Measurements from ENCODE around the gene MAPRE2. TPM values are rescaled to one million over a fixed set of nuclear protein-coding genes. Genes with fewer than 3 reads are reported as not detected.

The MAPRE2 gene
- polyA plus RNA-seq, 1 donor, result 29.0 TPM

DNA sequence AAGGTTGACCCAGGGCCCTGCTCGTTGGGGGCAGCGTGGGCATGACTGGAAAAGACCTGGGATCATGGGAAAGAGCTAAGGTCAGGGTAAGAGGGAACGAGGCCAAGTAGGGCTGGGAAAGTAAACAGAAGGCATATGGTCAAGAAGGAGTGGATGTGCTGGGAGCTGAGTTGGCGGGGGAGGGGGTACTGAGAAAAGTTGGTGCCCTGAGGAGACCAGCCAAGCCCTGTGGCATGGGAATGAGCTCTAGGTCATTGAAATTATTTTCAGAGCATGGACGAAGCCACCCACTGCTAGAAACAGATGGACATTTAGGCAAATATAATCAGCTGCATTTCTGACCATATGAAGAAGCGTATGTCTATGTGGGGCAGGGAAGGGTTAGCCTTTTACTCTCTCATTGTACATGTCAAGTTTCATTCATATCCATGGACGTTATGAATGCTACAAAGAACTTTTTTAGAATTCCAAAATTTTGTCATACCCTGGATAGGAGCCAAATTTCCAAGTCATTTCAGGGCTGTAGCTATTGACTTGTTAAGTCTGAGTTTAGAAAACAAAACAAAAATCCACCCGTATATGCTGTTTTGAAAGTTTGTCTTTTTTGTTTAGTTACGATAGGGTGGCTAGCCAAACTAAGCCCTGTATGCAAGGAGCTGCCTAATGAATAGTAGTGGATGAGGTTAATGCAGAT, 19.1 kb downstream of the MAPRE2 start:
- Histone ChIP-seq H3K4me3 (ENCODE audit: low read length) (no peak overlapping the region), H3K27ac (ENCODE audit: low read length) (no peak overlapping the region), H3K4me1 (ENCODE audit: control insufficient read depth, insufficient read depth, low read length) (no peaks in the 10 kb centered on the region), H3K9me3 (ENCODE audit: control insufficient read depth, low read depth, low read length) (no peaks in the 10 kb centered on the region), H3K27me3 (ENCODE audit: control insufficient read depth, insufficient read depth, low read length) (no peaks in the 10 kb centered on the region), H3K36me3 (ENCODE audit: control insufficient read depth, insufficient read depth, low read length) (no peaks in the 10 kb centered on the region)
- no peak for DNase-seq
- WGBS (ENCODE audit: insufficient coverage, low lambda C conversion rate), result 66% methylated on average over 5 of the region's 9 CpGs

DNA sequence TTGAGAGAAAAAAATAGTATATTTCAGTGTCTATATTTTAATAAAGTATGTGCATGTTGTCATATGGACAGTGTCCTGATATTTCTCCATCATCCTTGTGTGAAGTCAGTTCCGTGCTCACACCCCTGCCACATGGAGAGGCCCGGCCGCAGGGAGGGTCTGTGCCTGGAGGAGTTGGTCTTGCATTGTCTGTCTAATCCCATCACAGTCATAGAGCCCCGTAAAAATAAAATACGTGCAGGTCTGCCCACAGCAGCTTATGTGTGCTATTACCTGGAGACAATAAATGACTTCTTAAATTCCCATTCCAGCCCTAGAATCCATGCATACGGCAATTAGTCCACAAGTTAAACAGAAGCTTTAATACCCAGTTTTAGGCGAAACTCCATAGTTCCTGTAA, 20.1 kb downstream of the MAPRE2 start:
- Histone ChIP-seq H3K4me3 (ENCODE audit: low read length) (no peak overlapping the region), H3K9me3 (ENCODE audit: control insufficient read depth, low read depth, low read length) (no peaks in the 10 kb centered on the region), H3K36me3 (ENCODE audit: control insufficient read depth, insufficient read depth, low read length) (no peaks in the 10 kb centered on the region), H3K4me1 (ENCODE audit: control insufficient read depth, insufficient read depth, low read length) (no peaks in the 10 kb centered on the region), H3K27ac (ENCODE audit: low read length) (no peak overlapping the region), H3K27me3 (ENCODE audit: control insufficient read depth, insufficient read depth, low read length) (no peaks in the 10 kb centered on the region)
- DNase-seq, result no peak
- no CpG with 5 or more reads among the region's 7 CpGs for WGBS (ENCODE audit: insufficient coverage, low lambda C conversion rate)

DNA sequence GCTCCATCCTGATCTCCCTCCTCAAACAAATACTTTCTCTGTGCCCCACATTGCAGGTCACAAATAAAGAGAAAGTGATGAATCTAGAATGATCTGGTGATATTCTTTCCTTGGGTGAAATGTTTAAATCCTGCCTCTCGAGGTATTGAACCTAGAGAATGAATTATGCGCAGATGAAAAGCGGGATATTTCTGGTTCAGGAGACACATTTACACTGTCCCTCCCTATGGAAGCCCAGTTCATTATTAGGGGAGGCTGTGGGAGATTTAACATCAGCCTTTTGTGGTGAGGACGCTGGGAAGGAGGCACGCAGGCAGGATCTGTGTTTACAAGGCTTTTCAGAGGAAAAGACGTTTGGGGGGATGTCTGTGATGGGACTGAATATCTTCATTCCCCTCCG, 20.6 kb downstream of the MAPRE2 start:
- no peak for DNase-seq
- H3K27ac ChIP-seq (ENCODE audit: low read length), result no peak overlapping the region
- H3K9me3 ChIP-seq (ENCODE audit: control insufficient read depth, low read depth, low read length), result no peaks in the 10 kb centered on the region
- no peaks in the 10 kb centered on the region for H3K4me1 ChIP-seq (ENCODE audit: control insufficient read depth, insufficient read depth, low read length)
- no peak overlapping the region for H3K4me3 ChIP-seq (ENCODE audit: low read length)
- WGBS (ENCODE audit: insufficient coverage, low lambda C conversion rate), result 100% methylated on average over 1 of the region's 7 CpGs
- no peaks in the 10 kb centered on the region for H3K36me3 ChIP-seq (ENCODE audit: control insufficient read depth, insufficient read depth, low read length)
- no peaks in the 10 kb centered on the region for H3K27me3 ChIP-seq (ENCODE audit: control insufficient read depth, insufficient read depth, low read length)

DNA sequence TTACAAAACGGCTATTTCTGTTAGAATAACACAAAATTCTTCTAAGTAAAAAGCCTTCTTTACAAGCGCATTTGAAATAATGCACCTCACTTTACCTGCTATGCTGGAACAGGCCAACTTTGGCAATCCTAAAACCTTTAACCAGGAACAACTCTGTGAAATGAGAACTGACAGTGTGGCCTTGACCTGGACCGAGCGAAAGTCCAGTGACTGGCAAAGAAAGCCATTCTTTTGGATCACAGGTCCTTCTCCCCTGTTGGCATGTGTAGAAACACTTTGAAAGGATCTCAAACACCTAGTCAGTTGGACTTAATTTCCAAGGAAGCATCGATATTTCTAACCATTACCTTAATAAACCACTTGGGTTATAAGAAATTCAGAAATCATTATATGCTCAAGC, 21.2 kb downstream of the MAPRE2 start:
- WGBS (ENCODE audit: insufficient coverage, low lambda C conversion rate), result no CpG with 5 or more reads among the region's 5 CpGs
- Histone ChIP-seq H3K4me3 (ENCODE audit: low read length) (no peak overlapping the region), H3K36me3 (ENCODE audit: control insufficient read depth, insufficient read depth, low read length) (no peaks in the 10 kb centered on the region), H3K27me3 (ENCODE audit: control insufficient read depth, insufficient read depth, low read length) (no peaks in the 10 kb centered on the region), H3K9me3 (ENCODE audit: control insufficient read depth, low read depth, low read length) (no peaks in the 10 kb centered on the region), H3K27ac (ENCODE audit: low read length) (no peak overlapping the region), H3K4me1 (ENCODE audit: control insufficient read depth, insufficient read depth, low read length) (no peaks in the 10 kb centered on the region)
- no peak for DNase-seq

- Histone ChIP-seq H3K4me1 (ENCODE audit: control insufficient read depth, insufficient read depth, low read length) (no peaks in the 10 kb centered on the region), H3K4me3 (ENCODE audit: low read length) (no peak overlapping the region), H3K36me3 (ENCODE audit: control insufficient read depth, insufficient read depth, low read length) (no peaks in the 10 kb centered on the region), H3K27me3 (ENCODE audit: control insufficient read depth, insufficient read depth, low read length) (no peaks in the 10 kb centered on the region), H3K27ac (ENCODE audit: low read length) (no peak overlapping the region), H3K9me3 (ENCODE audit: control insufficient read depth, low read depth, low read length) (no peaks in the 10 kb centered on the region)
- DNase-seq, result no peak
- 100% methylated on average over 1 of the region's 4 CpGs for WGBS (ENCODE audit: insufficient coverage, low lambda C conversion rate)
Measured at GRCh38 chr18:35063875-35064690, 22.9 kb downstream of the MAPRE2 start.

- WGBS (ENCODE audit: insufficient coverage, low lambda C conversion rate), result 40% methylated on average over 1 of the region's 4 CpGs
Measured at GRCh38 chr18:35067454-35067853, 26.2 kb downstream of the MAPRE2 start.

DNA sequence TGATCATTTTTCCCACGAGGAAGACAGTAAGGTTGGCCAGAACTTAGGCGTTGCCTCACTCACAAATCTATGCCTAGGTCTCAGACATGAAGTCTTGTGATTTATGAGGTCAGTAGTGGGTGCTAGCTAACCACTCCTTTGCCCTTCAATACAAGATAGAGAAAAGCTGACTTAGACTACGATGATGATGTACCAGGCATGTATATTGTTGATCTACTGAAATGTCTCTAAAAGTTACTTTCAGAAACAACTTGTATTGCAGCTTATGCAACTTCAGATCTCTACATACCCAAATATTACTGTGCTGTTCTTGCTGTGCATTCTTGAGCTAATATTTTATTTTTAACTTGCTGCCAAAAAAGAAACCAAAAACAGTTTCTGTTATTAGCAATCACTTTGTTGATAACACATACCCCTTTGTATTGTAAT, 30.6 kb downstream of the MAPRE2 start:
- Histone ChIP-seq H3K9me3 (ENCODE audit: control insufficient read depth, low read depth, low read length) (no peaks in the 10 kb centered on the region), H3K4me1 (ENCODE audit: control insufficient read depth, insufficient read depth, low read length) (no peaks in the 10 kb centered on the region), H3K36me3 (ENCODE audit: control insufficient read depth, insufficient read depth, low read length) (peaks cover 5% of the 10 kb centered on the region), H3K4me3 (ENCODE audit: low read length) (no peak overlapping the region), H3K27ac (ENCODE audit: low read length) (no peak overlapping the region), H3K27me3 (ENCODE audit: control insufficient read depth, insufficient read depth, low read length) (no peaks in the 10 kb centered on the region)
- WGBS (ENCODE audit: insufficient coverage, low lambda C conversion rate), result no CpG with 5 or more reads among the region's 3 CpGs
- DNase-seq, result no peak

More at GRCh38 chr18:35067454-35067853, 26.2 kb downstream of the MAPRE2 start:
- Histone ChIP-seq H3K27me3 (ENCODE audit: control insufficient read depth, insufficient read depth, low read length) (no peaks in the 10 kb centered on the region), H3K9me3 (ENCODE audit: control insufficient read depth, low read depth, low read length) (no peaks in the 10 kb centered on the region), H3K36me3 (ENCODE audit: control insufficient read depth, insufficient read depth, low read length) (peaks cover 5% of the 10 kb centered on the region), H3K4me1 (ENCODE audit: control insufficient read depth, insufficient read depth, low read length) (no peaks in the 10 kb centered on the region), H3K27ac (ENCODE audit: low read length) (no peak overlapping the region), H3K4me3 (ENCODE audit: low read length) (no peak overlapping the region)
- no peak for DNase-seq

- H3K27ac ChIP-seq (ENCODE audit: low read length), result no peak overlapping the region
- no peak for DNase-seq
- H3K4me1 ChIP-seq (ENCODE audit: control insufficient read depth, insufficient read depth, low read length), result no peaks in the 10 kb centered on the region
- H3K36me3 ChIP-seq (ENCODE audit: control insufficient read depth, insufficient read depth, low read length), result peaks cover 5% of the 10 kb centered on the region
- no peak overlapping the region for H3K4me3 ChIP-seq (ENCODE audit: low read length)
- no peaks in the 10 kb centered on the region for H3K27me3 ChIP-seq (ENCODE audit: control insufficient read depth, insufficient read depth, low read length)
- H3K9me3 ChIP-seq (ENCODE audit: control insufficient read depth, low read depth, low read length), result no peaks in the 10 kb centered on the region
- WGBS (ENCODE audit: insufficient coverage, low lambda C conversion rate), result 100% methylated on average over 1 of the region's 2 CpGs
Measured at GRCh38 chr18:35072616-35073015, 31.4 kb downstream of the MAPRE2 start.

DNA sequence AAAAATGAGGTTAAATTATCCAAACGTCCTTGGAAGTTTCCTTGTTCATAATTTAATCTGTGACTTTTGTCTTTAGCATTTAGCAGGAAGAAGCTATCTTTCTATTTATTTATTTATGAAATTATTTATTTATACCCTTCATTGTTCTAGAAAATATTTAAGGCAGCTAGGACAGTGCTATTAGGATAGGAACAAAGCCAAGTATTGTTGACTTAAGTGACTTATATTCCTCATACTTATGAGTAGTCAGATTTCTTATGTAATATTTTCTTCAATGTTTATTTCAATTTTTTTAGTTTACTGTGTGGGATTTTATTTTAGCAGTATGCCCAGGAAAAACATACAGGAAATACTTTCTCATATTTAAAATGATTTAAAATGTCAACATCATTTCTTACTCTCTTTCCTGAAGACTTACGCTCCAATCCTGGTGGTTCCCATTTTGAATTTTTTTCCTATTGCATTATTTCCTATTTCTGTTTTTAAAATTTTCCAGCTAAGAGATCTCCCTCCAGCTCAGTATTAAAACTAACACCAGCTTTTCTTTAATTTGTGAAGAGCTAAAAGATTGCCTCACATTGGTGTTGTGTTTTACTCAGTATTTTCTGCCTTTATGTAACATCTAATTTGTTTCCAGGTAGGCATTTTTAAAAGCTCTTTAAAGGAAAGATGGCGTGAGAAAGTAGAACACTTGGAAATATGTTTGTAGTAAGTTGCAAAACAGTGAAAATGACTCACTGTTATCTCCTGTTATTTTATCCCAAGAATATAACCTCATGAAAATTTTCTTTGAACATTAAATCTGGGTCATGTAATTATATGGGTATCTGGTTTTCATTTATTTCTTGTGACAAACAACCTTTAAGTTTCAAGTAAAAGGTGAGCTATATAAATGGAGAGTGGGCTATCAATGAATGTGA, 32.2 kb downstream of the MAPRE2 start:
- WGBS (ENCODE audit: insufficient coverage, low lambda C conversion rate), result 85% methylated on average over 3 of the region's 3 CpGs
- Histone ChIP-seq H3K27me3 (ENCODE audit: control insufficient read depth, insufficient read depth, low read length) (no peaks in the 10 kb centered on the region), H3K9me3 (ENCODE audit: control insufficient read depth, low read depth, low read length) (no peaks in the 10 kb centered on the region), H3K27ac (ENCODE audit: low read length) (no peak overlapping the region), H3K36me3 (ENCODE audit: control insufficient read depth, insufficient read depth, low read length) (peaks cover 5% of the 10 kb centered on the region), H3K4me3 (ENCODE audit: low read length) (no peak overlapping the region), H3K4me1 (ENCODE audit: control insufficient read depth, insufficient read depth, low read length) (no peaks in the 10 kb centered on the region)
- DNase-seq, result no peak

DNA sequence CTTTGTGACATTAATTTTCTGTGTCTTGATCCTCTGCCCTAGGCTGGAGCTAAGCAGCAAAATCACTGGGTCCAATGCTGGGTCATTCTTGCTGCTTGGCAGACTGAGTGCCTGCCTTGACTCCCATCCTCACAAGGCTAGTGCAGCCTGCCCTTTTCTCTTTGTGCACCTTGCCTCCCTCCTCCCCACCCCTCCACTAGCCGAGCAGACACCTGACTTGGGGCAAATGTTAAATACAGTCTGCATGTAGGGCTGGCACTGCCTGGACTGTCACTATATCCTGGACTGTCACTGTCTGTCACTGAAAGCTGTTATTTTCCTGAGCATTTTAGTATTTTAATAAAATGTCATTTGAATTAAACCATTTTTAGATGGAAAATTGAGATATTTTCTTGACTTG, 33.4 kb downstream of the MAPRE2 start:
- Histone ChIP-seq H3K27me3 (ENCODE audit: control insufficient read depth, insufficient read depth, low read length) (no peaks in the 10 kb centered on the region), H3K27ac (ENCODE audit: low read length) (no peak overlapping the region), H3K36me3 (ENCODE audit: control insufficient read depth, insufficient read depth, low read length) (peaks cover 5% of the 10 kb centered on the region), H3K4me3 (ENCODE audit: low read length) (no peak overlapping the region), H3K4me1 (ENCODE audit: control insufficient read depth, insufficient read depth, low read length) (no peaks in the 10 kb centered on the region), H3K9me3 (ENCODE audit: control insufficient read depth, low read depth, low read length) (no peaks in the 10 kb centered on the region)
- WGBS (ENCODE audit: insufficient coverage, low lambda C conversion rate), result no CpG with 5 or more reads among the region's 1 CpG
- DNase-seq, result no peak

Measured in large intestine (tissue), 3 donors.